Activated naive CD4-positive, alpha-beta T cell treated with Interleukin-2 at 50 U/mL for 16 hours (primary cell): ENCODE data around the gene GAS7.
"Not testable (repeated sequence)": the region's sequence is repeated elsewhere in the genome, so short reads cannot be mapped to it uniquely, and the experiment has no call there.

Experiments used
- DNase-seq: peaks from one replicate; pipeline ENCODE4 v3.0.0-alpha.2; 2020

GAS7 gene

GRCh38 chr17:9932491-9932890 is 265.9 kb downstream of the GAS7 start:
- DNase-seq: no peak

DNA sequence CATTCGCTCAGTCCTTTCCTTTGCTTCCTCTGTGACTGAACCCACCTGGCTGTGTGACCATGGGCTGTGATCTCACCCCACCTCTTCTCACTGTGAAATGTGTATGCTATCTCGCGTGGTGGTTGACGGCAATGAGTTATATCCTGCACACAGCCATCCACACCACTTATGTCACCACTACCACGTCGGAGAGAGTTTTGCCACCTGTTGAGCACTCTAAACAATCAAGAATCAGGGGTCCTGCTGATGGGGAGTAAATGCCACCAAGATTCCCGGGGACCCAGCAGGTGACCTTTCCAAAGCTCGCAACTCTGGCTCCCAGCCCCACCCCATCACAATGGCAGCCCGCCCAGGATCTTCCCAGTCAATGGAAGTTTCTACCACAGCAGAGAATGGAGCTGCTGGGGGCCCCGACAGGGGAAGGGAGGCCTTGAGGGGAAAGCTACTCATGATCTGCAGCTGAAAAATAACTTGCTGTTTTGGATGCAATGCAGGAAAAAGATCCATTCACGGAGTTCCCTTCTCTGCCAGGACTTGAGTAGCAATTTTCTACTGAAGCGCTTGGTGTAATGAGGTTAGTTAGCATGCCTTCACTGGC is 267.2 kb downstream of the GAS7 start:
- no peak for DNase-seq

DNA sequence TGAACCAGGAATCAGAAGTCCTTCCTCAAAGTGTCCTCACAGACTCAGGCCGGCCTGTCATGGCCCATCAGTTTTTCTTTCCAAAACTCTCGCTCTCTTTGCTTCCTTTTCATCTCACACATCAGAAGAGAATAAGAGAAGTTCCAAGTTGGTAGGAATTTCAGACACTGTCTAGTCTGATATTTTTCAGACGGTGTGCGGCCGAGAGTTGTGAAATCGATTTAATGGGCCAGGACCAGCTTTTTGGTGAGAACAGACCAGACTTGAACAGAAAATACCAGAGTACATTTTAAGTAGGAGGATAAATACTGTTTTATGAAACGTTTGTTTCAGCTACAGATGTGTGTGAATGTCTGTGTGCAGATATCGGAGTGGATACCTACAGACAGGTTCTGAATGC is 268.5 kb downstream of the GAS7 start:
- DNase-seq: no peak

GRCh38 chr17:9928601-9929333 is 269.6 kb downstream of the GAS7 start:
- no peak for DNase-seq

GRCh38 chr17:9926150-9926804 is 272.1 kb downstream of the GAS7 start:
- no peak for DNase-seq

- DNase-seq: no peak
Measured at GRCh38 chr17:9925457-9925856, 272.9 kb downstream of the GAS7 start.

DNA sequence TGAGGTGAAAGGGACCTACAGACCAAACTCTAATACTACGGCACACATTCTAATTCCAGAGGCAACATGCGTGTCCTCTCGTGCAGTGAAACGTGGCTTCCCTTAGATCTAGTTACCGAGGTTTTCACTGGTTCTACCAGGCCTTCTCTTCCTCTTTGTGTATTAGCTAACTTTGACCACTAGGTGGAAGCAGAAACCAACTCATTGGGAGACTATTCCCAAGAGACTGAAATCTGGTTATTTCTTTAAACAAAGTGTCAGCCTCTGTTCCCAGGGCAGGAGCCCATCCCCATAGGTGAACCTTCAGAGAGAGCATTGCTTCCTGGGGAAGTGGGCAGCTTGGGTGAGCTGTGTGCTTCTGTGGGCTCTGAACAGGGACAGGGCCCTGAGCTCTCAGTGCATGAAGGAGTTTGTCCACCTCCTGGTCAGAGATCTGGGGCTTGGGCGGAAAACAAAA is 273.6 kb downstream of the GAS7 start:
- no peak for DNase-seq

- DNase-seq: no peak
Measured at GRCh38 chr17:9922012-9922848, 276.2 kb downstream of the GAS7 start.

- DNase-seq: not testable (repeated sequence)
Measured at GRCh38 chr17:9921216-9921615, 277.2 kb downstream of the GAS7 start.

DNA sequence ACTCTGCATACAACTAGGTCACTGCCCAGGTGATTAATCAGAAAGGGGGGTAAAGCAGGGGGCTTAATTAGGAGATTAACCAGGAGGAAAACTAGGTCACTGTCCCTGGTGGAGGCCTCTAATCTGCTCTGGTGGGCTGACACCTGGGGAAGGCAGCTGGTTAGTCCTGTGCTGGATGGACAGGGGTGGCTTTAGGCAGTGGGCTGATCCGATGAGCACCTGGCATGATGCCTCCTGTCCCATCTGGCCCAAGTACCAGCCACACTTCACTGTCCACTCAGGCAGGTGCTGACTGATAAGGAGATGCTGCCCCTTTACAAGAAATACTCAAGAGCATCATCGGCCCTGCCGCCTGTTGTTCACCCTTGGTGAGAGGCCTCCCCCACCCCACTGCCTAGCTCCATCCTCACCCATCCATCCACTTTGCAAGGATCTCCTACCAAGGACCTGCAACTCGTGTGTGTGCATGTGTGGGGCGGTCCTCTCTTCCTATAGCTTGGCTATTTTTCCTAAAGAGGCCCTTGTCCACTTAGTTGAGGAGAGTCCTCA is 279.5 kb downstream of the GAS7 start:
- no peak for DNase-seq

- no peak for DNase-seq
Measured at GRCh38 chr17:9918352-9918751, 280.1 kb downstream of the GAS7 start.

GRCh38 chr17:9917801-9918200 is 280.6 kb downstream of the GAS7 start:
- no peak for DNase-seq

- DNase-seq: no peak
Measured at GRCh38 chr17:9917131-9917530, 281.3 kb downstream of the GAS7 start.

- no peak for DNase-seq
Measured at GRCh38 chr17:9916108-9916507, 282.3 kb downstream of the GAS7 start.

DNA sequence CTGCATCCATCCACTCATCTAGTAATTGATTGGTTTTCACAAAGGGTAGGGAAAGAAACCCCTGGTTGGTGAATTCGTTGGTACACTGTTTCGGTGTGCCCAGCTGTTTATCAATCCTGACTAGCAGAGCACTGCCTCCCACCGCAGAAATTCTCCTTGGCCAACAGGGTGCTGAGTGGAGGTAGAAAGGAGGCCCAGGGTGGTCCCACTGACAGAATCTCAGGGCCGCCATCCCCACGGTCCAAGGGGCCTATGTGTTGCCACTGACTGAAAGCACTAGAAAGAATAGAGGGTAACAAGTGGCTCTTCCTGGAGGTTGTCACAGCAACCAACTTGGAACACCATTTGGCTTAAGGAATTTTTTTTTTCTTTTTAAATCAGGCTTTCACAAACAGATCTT is 284.9 kb downstream of the GAS7 start:
- DNase-seq: no peak

GRCh38 chr17:9912121-9913099 is 286.0 kb downstream of the GAS7 start:
- no peak for DNase-seq

- DNase-seq: no peak
Measured at GRCh38 chr17:9911089-9911488, 287.3 kb downstream of the GAS7 start.

- DNase-seq: no peak
Measured at GRCh38 chr17:9908649-9909042, 289.8 kb downstream of the GAS7 start.

GRCh38 chr17:9907883-9908648 is 290.3 kb downstream of the GAS7 start:
- no peak for DNase-seq

DNA sequence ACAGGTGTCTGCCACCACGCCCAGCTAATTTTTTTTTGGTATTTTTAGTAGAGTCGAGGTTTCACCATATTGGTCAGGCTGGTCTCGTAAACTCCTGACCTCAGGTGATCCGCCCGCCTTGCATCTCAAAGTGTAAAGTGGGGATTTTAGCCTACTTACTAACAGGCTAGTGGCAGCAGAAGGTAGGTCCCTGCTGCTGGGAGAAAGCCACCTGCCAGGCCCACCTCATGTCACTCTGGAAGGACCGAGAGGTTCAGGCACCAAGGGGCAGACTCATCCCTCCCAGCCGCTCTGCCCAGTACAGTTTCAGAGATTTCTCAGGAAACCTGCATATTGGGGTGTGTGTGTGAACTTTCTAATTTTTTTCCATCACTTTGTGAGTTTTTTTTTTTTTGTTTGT is 291.3 kb downstream of the GAS7 start:
- DNase-seq: no peak

- no peak for DNase-seq
Measured at GRCh38 chr17:9906616-9907015, 291.8 kb downstream of the GAS7 start.
